Measurements from ENCODE around the gene ZNF784.

DNA sequence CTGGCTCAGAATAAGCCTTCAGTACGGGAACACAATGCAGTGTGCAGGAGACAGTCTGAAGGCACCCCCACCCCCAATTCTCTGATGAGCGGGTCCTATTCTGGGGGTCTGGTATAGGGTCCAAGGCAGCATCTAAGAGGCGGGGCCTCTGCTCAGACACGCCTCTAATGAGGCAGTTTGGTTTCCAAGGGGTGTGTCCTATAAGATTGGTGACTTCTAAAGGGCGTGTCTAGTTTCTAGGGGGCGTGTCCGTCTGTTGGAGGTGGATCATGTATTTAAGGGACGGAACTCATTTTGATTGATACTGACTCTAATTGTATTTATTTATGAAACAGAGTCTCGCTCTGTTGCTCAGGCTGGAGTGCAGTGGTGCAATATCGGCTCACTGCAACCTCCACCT, 33.7 kb downstream of the ZNF784 start:
- TF ChIP-seq, protein P1, sequence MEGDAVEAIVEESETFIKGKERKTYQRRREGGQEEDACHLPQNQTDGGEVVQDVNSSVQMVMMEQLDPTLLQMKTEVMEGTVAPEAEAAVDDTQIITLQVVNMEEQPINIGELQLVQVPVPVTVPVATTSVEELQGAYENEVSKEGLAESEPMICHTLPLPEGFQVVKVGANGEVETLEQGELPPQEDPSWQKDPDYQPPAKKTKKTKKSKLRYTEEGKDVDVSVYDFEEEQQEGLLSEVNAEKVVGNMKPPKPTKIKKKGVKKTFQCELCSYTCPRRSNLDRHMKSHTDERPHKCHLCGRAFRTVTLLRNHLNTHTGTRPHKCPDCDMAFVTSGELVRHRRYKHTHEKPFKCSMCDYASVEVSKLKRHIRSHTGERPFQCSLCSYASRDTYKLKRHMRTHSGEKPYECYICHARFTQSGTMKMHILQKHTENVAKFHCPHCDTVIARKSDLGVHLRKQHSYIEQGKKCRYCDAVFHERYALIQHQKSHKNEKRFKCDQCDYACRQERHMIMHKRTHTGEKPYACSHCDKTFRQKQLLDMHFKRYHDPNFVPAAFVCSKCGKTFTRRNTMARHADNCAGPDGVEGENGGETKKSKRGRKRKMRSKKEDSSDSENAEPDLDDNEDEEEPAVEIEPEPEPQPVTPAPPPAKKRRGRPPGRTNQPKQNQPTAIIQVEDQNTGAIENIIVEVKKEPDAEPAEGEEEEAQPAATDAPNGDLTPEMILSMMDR (IDR thresholded peaks at IDR 0.05; ENCODE audit: low read length), result no peak
- TF ChIP-seq EZH2 (IDR thresholded peaks at IDR 0.05; ENCODE audit: borderline replicate concordance, low read length), result no peak
